ENCODE results near the gene PTPRG. TPM values are rescaled to one million over a fixed set of nuclear protein-coding genes. Genes with fewer than 3 reads are reported as not detected.

The PTPRG gene
- total RNA-seq, 6 experiments from 2014 or later = 11.7 to 27.8 (median 14.7) TPM

GRCh38 chr3:62125380-62125779 is 564.0 kb downstream of the PTPRG start:
- ATAC-seq (no peak), DNase-seq (no peak)
- TF ChIP-seq POLR2A (IDR thresholded peaks at IDR 0.05) = no peak
- TF ChIP-seq, protein P1, sequence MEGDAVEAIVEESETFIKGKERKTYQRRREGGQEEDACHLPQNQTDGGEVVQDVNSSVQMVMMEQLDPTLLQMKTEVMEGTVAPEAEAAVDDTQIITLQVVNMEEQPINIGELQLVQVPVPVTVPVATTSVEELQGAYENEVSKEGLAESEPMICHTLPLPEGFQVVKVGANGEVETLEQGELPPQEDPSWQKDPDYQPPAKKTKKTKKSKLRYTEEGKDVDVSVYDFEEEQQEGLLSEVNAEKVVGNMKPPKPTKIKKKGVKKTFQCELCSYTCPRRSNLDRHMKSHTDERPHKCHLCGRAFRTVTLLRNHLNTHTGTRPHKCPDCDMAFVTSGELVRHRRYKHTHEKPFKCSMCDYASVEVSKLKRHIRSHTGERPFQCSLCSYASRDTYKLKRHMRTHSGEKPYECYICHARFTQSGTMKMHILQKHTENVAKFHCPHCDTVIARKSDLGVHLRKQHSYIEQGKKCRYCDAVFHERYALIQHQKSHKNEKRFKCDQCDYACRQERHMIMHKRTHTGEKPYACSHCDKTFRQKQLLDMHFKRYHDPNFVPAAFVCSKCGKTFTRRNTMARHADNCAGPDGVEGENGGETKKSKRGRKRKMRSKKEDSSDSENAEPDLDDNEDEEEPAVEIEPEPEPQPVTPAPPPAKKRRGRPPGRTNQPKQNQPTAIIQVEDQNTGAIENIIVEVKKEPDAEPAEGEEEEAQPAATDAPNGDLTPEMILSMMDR (IDR thresholded peaks at IDR 0.05) = no peak
- no peaks in the 10 kb centered on the region for H3K9me3 ChIP-seq
- H3K36me3 ChIP-seq = no peaks in the 10 kb centered on the region
- H3K4me3 ChIP-seq = no peak overlapping the region
- H3K27me3 ChIP-seq = no peaks in the 10 kb centered on the region
- 95% methylated on average over 2 of the region's 4 CpGs for WGBS (ENCODE audit: insufficient coverage, low coverage, low lambda C conversion rate, missing lambda C conversion rate)
- intact Hi-C loops (cut with DNase I) = no loop called here
- no peaks in the 10 kb centered on the region for H3K4me1 ChIP-seq
- H3K27ac ChIP-seq = no peak overlapping the region

DNA sequence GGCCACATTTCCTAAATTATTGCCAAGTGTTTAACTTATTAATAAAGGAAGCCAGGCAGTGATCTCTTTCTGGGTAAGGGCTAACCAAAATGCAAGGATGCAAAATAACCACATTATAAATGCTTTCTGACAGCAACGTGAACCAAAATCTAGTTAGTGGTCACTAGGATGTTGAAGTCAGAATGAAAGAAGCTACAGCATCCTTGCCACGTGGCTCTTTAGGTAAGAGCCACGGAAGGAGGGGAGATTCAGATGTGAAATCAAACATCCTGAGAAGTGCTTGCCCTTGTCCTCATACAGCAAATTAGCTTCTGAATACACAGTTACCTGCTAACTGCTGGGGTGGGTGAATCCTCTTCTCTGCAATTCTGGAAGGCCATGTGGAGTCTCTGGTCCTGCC is 565.7 kb downstream of the PTPRG start:
- H3K4me1 ChIP-seq = no peaks in the 10 kb centered on the region
- no peak for ATAC-seq
- intact Hi-C loops (cut with DNase I) = no loop called here
- WGBS (ENCODE audit: insufficient coverage, low coverage, low lambda C conversion rate, missing lambda C conversion rate) = 86% methylated on average over 2 of the region's 3 CpGs
- no peak overlapping the region for H3K4me3 ChIP-seq
- H3K36me3 ChIP-seq = no peaks in the 10 kb centered on the region
- H3K27ac ChIP-seq = no peak overlapping the region
- no peak for TF ChIP-seq POLR2A (IDR thresholded peaks at IDR 0.05)
- TF ChIP-seq, protein P1 (IDR thresholded peaks at IDR 0.05) = no peak
- no peaks in the 10 kb centered on the region for H3K9me3 ChIP-seq
- H3K27me3 ChIP-seq = no peaks in the 10 kb centered on the region
- no peak for DNase-seq

DNA sequence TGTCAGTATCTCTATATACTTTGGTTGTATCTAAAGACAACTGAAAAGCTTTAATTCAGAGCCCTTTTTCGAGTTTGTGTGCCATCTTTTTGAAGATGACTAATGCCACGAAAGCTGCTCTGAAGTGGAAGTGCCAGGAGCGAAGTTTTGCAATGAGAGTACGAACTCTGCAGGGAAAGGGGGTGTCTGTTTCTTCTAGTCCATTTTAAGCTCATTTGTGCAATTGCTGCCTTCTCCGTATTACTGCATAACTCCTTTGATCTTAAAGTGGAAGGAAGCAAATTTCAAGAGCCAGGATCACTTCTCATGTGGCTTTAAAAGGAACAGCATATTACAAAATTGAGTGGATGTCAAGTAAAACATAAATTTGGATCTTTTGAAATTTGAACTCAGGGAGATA is 566.7 kb downstream of the PTPRG start:
- intact Hi-C loops (cut with DNase I) = no loop called here
- H3K27ac ChIP-seq = no peak overlapping the region

DNA sequence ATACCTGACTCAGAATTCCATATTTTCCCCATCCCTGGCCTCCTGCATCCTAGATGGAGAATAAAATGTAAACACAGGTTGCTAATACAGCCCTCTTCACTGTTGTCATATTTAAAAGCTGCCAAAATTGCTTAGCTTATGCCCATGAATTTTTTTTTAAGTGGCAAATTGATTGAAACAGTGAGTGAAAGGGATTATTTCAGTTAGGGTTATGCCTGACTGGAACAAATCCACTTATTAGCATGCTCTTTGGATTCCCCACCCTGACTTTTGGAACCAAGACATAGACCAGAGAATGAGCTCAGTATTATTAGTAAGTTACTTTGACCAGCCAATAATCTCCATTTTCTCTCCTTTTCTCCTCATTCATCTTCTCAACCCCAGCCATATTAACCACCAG is 567.3 kb downstream of the PTPRG start:
- Histone ChIP-seq H3K4me3 (no peak overlapping the region), H3K27ac (no peak overlapping the region), H3K9me3 (no peaks in the 10 kb centered on the region), H3K4me1 (no peaks in the 10 kb centered on the region), H3K27me3 (no peaks in the 10 kb centered on the region), H3K36me3 (no peaks in the 10 kb centered on the region)
- ATAC-seq (no peak), DNase-seq (no peak)
- intact Hi-C loops (cut with DNase I) = no loop called here
- TF ChIP-seq, protein P1 (IDR thresholded peaks at IDR 0.05) = no peak
- no peak for TF ChIP-seq POLR2A (IDR thresholded peaks at IDR 0.05)

More for the DNA sequence above, 566.7 kb downstream of the PTPRG start:
- Histone ChIP-seq H3K36me3 (no peaks in the 10 kb centered on the region), H3K27me3 (no peaks in the 10 kb centered on the region), H3K4me1 (no peaks in the 10 kb centered on the region), H3K4me3 (no peak overlapping the region), H3K9me3 (no peaks in the 10 kb centered on the region)
- 69% methylated on average over 5 of the region's 5 CpGs for WGBS (ENCODE audit: insufficient coverage, low coverage, low lambda C conversion rate, missing lambda C conversion rate)
- TF ChIP-seq POLR2A (IDR thresholded peaks at IDR 0.05) = no peak
- TF ChIP-seq, protein P1 (IDR thresholded peaks at IDR 0.05) = no peak
- no peak for ATAC-seq
- DNase-seq = no peak

- Histone ChIP-seq H3K4me1 (no peaks in the 10 kb centered on the region), H3K4me3 (no peak overlapping the region), H3K9me3 (no peaks in the 10 kb centered on the region), H3K36me3 (no peaks in the 10 kb centered on the region), H3K27ac (no peak overlapping the region), H3K27me3 (no peaks in the 10 kb centered on the region)
- intact Hi-C loops (cut with DNase I) = no loop called here
- WGBS (ENCODE audit: insufficient coverage, low coverage, low lambda C conversion rate, missing lambda C conversion rate) = 80% methylated on average over 2 of the region's 2 CpGs
- DNase-seq = no peak
- no peak for ATAC-seq
- TF ChIP-seq, protein P1 (IDR thresholded peaks at IDR 0.05) = no peak
- no peak for TF ChIP-seq POLR2A (IDR thresholded peaks at IDR 0.05)
Measured at GRCh38 chr3:62131050-62131449, 569.7 kb downstream of the PTPRG start.

All from right lobe of liver (tissue), 6 donors.